ENCODE data around the gene RBM28. TPM values are rescaled to one million over a fixed set of nuclear protein-coding genes. Genes with fewer than 3 reads are reported as not detected.

The RBM28 gene
- total RNA-seq, 1 experiment from 2014 or later = 63.8 TPM

DNA sequence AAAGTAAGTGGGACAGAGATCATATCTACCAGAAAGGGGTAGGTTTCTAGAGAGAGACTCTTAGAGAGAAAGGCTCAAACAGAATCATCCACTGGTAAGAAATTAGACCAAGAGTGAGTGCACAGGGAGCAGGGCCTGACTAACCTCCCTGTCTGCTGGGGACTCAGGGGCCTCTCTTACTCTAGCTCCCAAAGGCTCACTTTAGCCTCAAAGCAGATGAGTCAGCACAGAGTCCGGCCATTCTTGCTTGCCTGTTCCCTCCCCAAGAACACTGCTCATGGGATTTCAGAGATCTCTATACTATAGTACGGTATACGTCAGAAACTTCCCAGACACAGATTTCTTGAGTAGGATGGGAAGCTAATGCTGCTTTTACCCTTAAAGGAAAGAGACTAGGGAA, 32.7 kb downstream of the RBM28 start:
- TF ChIP-seq, protein P1, sequence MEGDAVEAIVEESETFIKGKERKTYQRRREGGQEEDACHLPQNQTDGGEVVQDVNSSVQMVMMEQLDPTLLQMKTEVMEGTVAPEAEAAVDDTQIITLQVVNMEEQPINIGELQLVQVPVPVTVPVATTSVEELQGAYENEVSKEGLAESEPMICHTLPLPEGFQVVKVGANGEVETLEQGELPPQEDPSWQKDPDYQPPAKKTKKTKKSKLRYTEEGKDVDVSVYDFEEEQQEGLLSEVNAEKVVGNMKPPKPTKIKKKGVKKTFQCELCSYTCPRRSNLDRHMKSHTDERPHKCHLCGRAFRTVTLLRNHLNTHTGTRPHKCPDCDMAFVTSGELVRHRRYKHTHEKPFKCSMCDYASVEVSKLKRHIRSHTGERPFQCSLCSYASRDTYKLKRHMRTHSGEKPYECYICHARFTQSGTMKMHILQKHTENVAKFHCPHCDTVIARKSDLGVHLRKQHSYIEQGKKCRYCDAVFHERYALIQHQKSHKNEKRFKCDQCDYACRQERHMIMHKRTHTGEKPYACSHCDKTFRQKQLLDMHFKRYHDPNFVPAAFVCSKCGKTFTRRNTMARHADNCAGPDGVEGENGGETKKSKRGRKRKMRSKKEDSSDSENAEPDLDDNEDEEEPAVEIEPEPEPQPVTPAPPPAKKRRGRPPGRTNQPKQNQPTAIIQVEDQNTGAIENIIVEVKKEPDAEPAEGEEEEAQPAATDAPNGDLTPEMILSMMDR (IDR thresholded peaks at IDR 0.05; ENCODE audit: unreplicated experiment) = no peak
- Mint-ChIP-seq H3K4me1 (ENCODE audit: insufficient read depth, unreplicated experiment) (no peaks in the 10 kb centered on the region), H3K4me3 (ENCODE audit: unreplicated experiment) (no peak overlapping the region), H3K36me3 (ENCODE audit: insufficient read depth, unreplicated experiment) (peaks cover 85% of the 10 kb centered on the region), H3K27ac (ENCODE audit: low read depth, unreplicated experiment) (no peak overlapping the region), H3K9me3 (ENCODE audit: unreplicated experiment) (no peaks in the 10 kb centered on the region), H3K27me3 (ENCODE audit: insufficient read depth, unreplicated experiment) (no peaks in the 10 kb centered on the region)
- no TSS peak for BruUV-seq (replicated peaks)
- DNase-seq (ENCODE audit: unreplicated experiment) = no peak
- POLR2A ChIA-PET = no interaction called here
- intact Hi-C loops (cut with micrococcal nuclease) = no loop called here
- CTCF ChIA-PET = interaction anchor here (0.5 to 0.6 kb wide), 2 partner anchors 174 to 213 kb away, joined by 3 to 5 read pairs; no protein-coding TSS in a partner anchor

DNA sequence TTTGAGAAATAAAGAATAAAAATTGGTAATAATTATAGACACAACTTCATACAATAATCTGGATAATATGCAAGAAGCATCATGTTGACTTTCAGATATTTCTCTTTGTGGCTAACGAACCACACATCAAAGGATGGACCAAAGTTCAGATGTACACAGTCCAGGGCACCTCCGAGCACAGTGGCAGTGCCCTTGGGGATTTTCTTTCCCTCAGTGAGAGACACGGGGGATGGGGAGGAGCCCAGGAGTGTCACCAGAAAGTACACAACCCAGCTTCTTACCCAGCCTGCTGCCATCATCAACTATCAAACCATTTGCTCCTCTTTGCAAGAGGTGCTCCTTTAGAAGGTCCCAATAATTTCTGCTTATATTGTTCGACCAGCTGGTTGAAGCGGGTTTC, 33.2 kb downstream of the RBM28 start:
- intact Hi-C loops (cut with micrococcal nuclease) = no loop called here
- no peaks in the 10 kb centered on the region for H3K4me1 Mint-ChIP-seq (ENCODE audit: insufficient read depth, unreplicated experiment)
- H3K36me3 Mint-ChIP-seq (ENCODE audit: insufficient read depth, unreplicated experiment) = peaks cover 85% of the 10 kb centered on the region
- H3K9me3 Mint-ChIP-seq (ENCODE audit: unreplicated experiment) = no peaks in the 10 kb centered on the region
- TF ChIP-seq, protein P1 (IDR thresholded peaks at IDR 0.05; ENCODE audit: unreplicated experiment) = no peak
- BruUV-seq (replicated peaks) = TSS peak; percentile 72
- no peaks in the 10 kb centered on the region for H3K27me3 Mint-ChIP-seq (ENCODE audit: insufficient read depth, unreplicated experiment)
- ChIA-PET CTCF (interaction anchor here (0.5 kb wide), 1 partner anchor 212 kb away, joined by 3 read pairs; no protein-coding TSS in a partner anchor), POLR2A (no interaction called here)
- H3K4me3 Mint-ChIP-seq (ENCODE audit: unreplicated experiment) = no peak overlapping the region
- no peak for DNase-seq (ENCODE audit: unreplicated experiment)
- no peak overlapping the region for H3K27ac Mint-ChIP-seq (ENCODE audit: low read depth, unreplicated experiment)

DNA sequence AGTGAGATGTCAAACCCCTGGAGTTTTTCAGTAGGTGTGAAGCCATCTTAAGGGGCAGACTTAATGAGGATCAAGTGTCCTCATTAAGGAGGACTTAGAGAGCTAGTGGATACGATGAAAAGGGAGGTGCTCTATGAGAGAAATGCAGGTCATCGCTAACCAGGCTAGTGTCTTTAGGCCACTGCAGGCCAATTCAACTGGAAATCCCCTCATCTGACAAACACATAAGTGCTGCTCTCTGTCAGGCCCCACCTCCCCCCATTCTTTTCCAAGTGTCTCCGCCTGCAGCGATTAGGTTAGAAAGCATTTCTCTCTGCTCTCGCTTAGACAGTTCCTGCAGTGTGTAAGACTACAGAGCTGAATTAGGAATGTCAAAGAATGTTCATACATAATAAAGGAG, 33.7 kb downstream of the RBM28 start:
- no TSS peak for BruUV-seq (replicated peaks)
- ChIA-PET POLR2A (no interaction called here), CTCF (interaction anchor here (0.7 kb wide), 1 partner anchor 1730 kb away, joined by 4 read pairs; no protein-coding TSS in a partner anchor)
- Mint-ChIP-seq H3K36me3 (ENCODE audit: insufficient read depth, unreplicated experiment) (peaks cover 85% of the 10 kb centered on the region), H3K9me3 (ENCODE audit: unreplicated experiment) (no peaks in the 10 kb centered on the region), H3K4me3 (ENCODE audit: unreplicated experiment) (no peak overlapping the region), H3K4me1 (ENCODE audit: insufficient read depth, unreplicated experiment) (no peaks in the 10 kb centered on the region), H3K27me3 (ENCODE audit: insufficient read depth, unreplicated experiment) (no peaks in the 10 kb centered on the region), H3K27ac (ENCODE audit: low read depth, unreplicated experiment) (no peak overlapping the region)
- no peak for DNase-seq (ENCODE audit: unreplicated experiment)
- intact Hi-C loops (cut with micrococcal nuclease) = no loop called here
- TF ChIP-seq, protein P1 (IDR thresholded peaks at IDR 0.05; ENCODE audit: unreplicated experiment) = no peak

DNA sequence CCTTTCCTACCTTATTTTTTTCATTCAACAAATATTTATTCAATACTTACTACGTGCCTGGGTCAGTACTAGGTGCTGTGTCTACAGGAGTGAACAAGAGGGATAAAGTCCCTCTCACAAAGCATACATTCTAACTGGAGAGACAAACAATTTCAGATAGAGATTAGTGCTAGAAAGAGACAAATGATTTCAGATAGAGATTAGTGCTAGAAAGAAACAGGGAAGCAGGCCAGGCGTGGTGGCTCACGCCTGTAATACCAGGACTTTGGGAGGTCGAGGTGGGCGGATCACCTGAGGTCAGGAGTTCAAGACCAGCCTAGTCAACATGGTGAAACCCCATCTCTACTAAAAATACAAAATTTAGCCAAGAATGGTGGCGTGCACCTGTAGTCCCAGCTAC, 34.6 kb downstream of the RBM28 start:
- intact Hi-C loops (cut with micrococcal nuclease) = no loop called here
- Mint-ChIP-seq H3K4me1 (ENCODE audit: insufficient read depth, unreplicated experiment) (no peaks in the 10 kb centered on the region), H3K4me3 (ENCODE audit: unreplicated experiment) (no peak overlapping the region), H3K27me3 (ENCODE audit: insufficient read depth, unreplicated experiment) (no peaks in the 10 kb centered on the region), H3K27ac (ENCODE audit: low read depth, unreplicated experiment) (no peak overlapping the region), H3K36me3 (ENCODE audit: insufficient read depth, unreplicated experiment) (peaks cover 85% of the 10 kb centered on the region), H3K9me3 (ENCODE audit: unreplicated experiment) (no peaks in the 10 kb centered on the region)
- no peak for DNase-seq (ENCODE audit: unreplicated experiment)
- no TSS peak for BruUV-seq (replicated peaks)
- TF ChIP-seq, protein P1 (IDR thresholded peaks at IDR 0.05; ENCODE audit: unreplicated experiment) = no peak
- ChIA-PET POLR2A (no interaction called here), CTCF (interaction anchor here (0.7 to 0.8 kb wide), 2 partner anchors 79 to 1729 kb away, joined by 4 read pairs; no protein-coding TSS in a partner anchor)

All from MCF 10A (cell line).